Motor neuron (in vitro differentiated cells): ENCODE measurements around the gene LRRC3B. TPM values are rescaled to one million over a fixed set of nuclear protein-coding genes. Genes with fewer than 3 reads are reported as not detected.

Source experiments
- ATAC-seq, 8 experiments: fragments of 200-7000 bp; cut with Tn5 transposase; replicated peaks in 6 of 8; 2 replicates each; pipeline ENCODE4 v1.8.0; 2021; ENCODE audit warnings: mild to moderate bottlenecking in 8 of 8, moderate library complexity in 8 of 8
- H3K27ac ChIP-seq, 2 donors: fragments of 250-450 bp; sonication (Bioruptor Pico); 2 replicates each; pipeline ENCODE4 v1.9.0; 2021; ENCODE audit warnings: antibody characterized with exemption in 2 of 2, mild to moderate bottlenecking in 2 of 2, moderate library complexity in 1 of 2
- H3K4me1 ChIP-seq, 2 donors: fragments of 250-450 bp; sonication (Bioruptor Pico); replicated peaks in 1 of 2; 2 replicates each; pipeline ENCODE4 v1.6.1; 2021; ENCODE audit warnings: antibody characterized with exemption in 2 of 2, mild to moderate bottlenecking in 2 of 2, moderate library complexity in 1 of 2
- H3K4me3 ChIP-seq, 5 donors: fragments of 250-450 bp; sonication (Bioruptor Pico); 2 replicates each; pipeline ENCODE4 v1.9.0; 2021; ENCODE audit warnings: antibody characterized with exemption in 5 of 5, mild to moderate bottlenecking in 5 of 5, moderate library complexity in 4 of 5
- WGBS, 10 experiments: fragments of 450-650 bp; shearing (Covaris generic); methylation state at CpG; one replicate each; pipeline ENCODE4 v1.0.0; 2022; 5-methylcytosine and 5-hydroxymethylcytosine counted together
- in situ Hi-C, 9 experiments: fragments of 400-800 bp; cut with MboI; loops; one replicate each; pipeline ENCODE4 v1.15.0; 2021; ENCODE audit warnings: low sequenced_read_pairs in 9 of 9, low pct_unique_long_range_greater_than_20kb in 2 of 9; ENCODE audit not compliant: unreplicated experiment in 9 of 9
- total RNA-seq, 8 experiments: library from RNA; unstranded; fragments of 300-600 nt; gene quantifications; 2 replicates each; pipeline versions ENCODE4 v1.2.3 to v1.2.4, GENCODE V29; 2022

Gene LRRC3B
- total RNA-seq, 8 experiments from 2014 or later = 0.04 to 5.4 (median 2.3) TPM

DNA sequence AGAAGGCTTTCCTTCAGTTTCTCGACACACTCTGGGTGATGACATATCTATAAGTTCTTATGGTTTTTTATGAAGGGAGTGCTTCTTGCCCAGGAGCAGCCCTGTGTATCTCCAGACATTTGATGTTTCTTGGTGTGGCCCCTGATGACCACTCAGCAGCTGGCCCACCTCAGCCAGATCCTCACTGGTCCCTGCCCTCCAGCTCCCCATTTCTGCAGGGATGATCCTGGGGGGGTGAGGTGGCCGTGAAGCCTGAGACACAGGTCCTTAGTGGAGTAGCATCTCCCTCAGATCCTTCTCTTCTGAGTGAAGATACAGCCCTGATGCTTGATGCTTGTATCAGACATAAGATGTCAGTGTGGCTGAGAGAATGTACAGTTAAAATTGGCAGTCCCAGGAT lies 127.7 kb downstream of the LRRC3B start:
- ATAC-seq = no peak
- Histone ChIP-seq H3K27ac (no peak overlapping the region), H3K4me1 (no peaks in the 10 kb centered on the region), H3K4me3 (no peak overlapping the region)
- in situ Hi-C loops = no loop called here
- WGBS, 10 experiments = 0 to 82% (median 17%) methylated on average over 1 to 2 of the region's 2 CpGs; no CpG with 5 or more reads in 3 of the 10 experiments

DNA sequence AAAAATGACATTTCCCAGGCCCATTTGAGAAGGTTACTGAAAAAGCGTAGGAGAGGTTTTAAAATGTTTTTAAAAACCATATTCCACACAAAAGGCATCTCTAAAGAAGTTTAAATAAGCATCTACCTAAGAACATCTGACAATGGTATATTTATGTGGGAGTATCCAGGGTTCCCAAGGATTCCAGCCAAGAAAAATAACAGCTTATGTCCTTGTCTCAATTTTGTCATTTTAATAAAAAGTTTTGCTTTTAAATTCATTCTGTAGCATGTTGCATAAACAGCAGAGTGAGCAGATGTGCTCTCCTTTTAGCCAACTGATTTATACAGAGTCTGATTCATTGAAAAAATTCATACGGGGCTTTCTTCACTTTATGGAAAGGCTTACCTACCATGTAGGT lies 129.9 kb downstream of the LRRC3B start:
- 0 to 100% (median 80%) methylated on average over 1 to 2 of the region's 2 CpGs; no CpG with 5 or more reads in 5 of the 10 experiments for WGBS, 10 experiments
- no peaks in the 10 kb centered on the region for H3K4me1 ChIP-seq
- no peak overlapping the region for H3K27ac ChIP-seq
- in situ Hi-C loops = no loop called here
- ATAC-seq = no peak
- H3K4me3 ChIP-seq = no peak overlapping the region

DNA sequence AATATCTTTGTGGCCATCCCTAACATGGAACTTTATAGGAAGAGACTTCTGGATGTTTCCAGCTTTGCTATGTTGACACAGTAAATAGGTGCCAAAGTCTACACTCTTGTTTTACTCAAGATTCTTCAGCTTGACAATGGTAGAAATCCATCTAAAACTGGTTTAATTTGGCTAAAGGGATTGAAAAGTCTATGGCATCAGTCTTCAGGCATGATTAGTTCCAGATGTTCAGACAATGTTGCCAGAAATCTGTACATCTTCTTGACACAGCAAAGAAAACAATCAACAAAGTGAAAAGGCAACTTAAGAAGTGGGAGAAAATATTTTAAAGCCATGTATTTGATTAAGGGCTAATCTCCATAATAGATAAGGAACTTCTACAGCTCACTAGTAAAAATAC lies 130.5 kb downstream of the LRRC3B start:
- in situ Hi-C loops = no loop called here
- Histone ChIP-seq H3K4me1 (no peaks in the 10 kb centered on the region), H3K27ac (no peak overlapping the region), H3K4me3 (no peak overlapping the region)
- no peak for ATAC-seq

GRCh38 chr3:26757978-26758377 lies 135.4 kb downstream of the LRRC3B start:
- H3K27ac ChIP-seq = no peak overlapping the region
- H3K4me1 ChIP-seq = no peaks in the 10 kb centered on the region
- H3K4me3 ChIP-seq = no peak overlapping the region
- in situ Hi-C loops = no loop called here
- no peak for ATAC-seq
